Rectal smooth muscle tissue (tissue), 1 donor: ENCODE measurements around the gene LAPTM4A.
A peak's percentile ranks its signal among the peaks of the same experiment; 100 is the strongest.
"Not testable (repeated sequence)": the region's sequence is repeated elsewhere in the genome, so short reads cannot be mapped to it uniquely, and the experiment has no call there.

ENCODE experiments used
- H3K27ac ChIP-seq: one replicate; pipeline ENCODE4 v1.7.0; 2013; ENCODE audit warnings: low read depth, low read length, inconsistent platforms
- H3K27me3 ChIP-seq: one replicate; pipeline ENCODE4 v1.7.0; 2013; ENCODE audit warnings: low read length; ENCODE audit not compliant: control insufficient read depth, insufficient read depth
- H3K36me3 ChIP-seq: one replicate; pipeline ENCODE4 v1.7.0; 2013; ENCODE audit warnings: low read length; ENCODE audit not compliant: control insufficient read depth, insufficient read depth
- H3K4me1 ChIP-seq: one replicate; pipeline ENCODE4 v1.7.0; 2013; ENCODE audit warnings: low read length; ENCODE audit not compliant: control insufficient read depth, insufficient read depth
- H3K4me3 ChIP-seq: one replicate; pipeline ENCODE4 v1.7.0; 2013; ENCODE audit warnings: low read length
- H3K9ac ChIP-seq: one replicate; pipeline ENCODE4 v1.7.0; 2013; ENCODE audit warnings: low read length

The LAPTM4A gene

GRCh38 chr2:20057268-20057667, 5.8 kb upstream of the LAPTM4A start:
- peaks cover 9% of the 10 kb centered on the region for H3K4me1 ChIP-seq
- no peak overlapping the region for H3K4me3 ChIP-seq
- H3K27me3 ChIP-seq: no peaks in the 10 kb centered on the region
- H3K9ac ChIP-seq: no peak overlapping the region
- no peak overlapping the region for H3K27ac ChIP-seq
- H3K36me3 ChIP-seq: no peaks in the 10 kb centered on the region

GRCh38 chr2:20054931-20055330, 3.5 kb upstream of the LAPTM4A start:
- H3K27me3 ChIP-seq: no peaks in the 10 kb centered on the region
- H3K4me3 ChIP-seq: no peak overlapping the region
- peaks cover 5% of the 10 kb centered on the region for H3K4me1 ChIP-seq
- no peaks in the 10 kb centered on the region for H3K36me3 ChIP-seq
- no peak overlapping the region for H3K9ac ChIP-seq
- no peak overlapping the region for H3K27ac ChIP-seq

- Histone ChIP-seq H3K4me3 (no peak overlapping the region), H3K4me1 (peaks cover 7% of the 10 kb centered on the region), H3K27me3 (no peaks in the 10 kb centered on the region), H3K36me3 (no peaks in the 10 kb centered on the region), H3K27ac (no peak overlapping the region), H3K9ac (no peak overlapping the region)
Measured at GRCh38 chr2:20054119-20054518, 2.7 kb upstream of the LAPTM4A start.

GRCh38 chr2:20052861-20053281, 1.4 kb upstream of the LAPTM4A start:
- Histone ChIP-seq H3K4me1 (peaks cover 15% of the 10 kb centered on the region), H3K4me3 (peak overlapping the region; percentile 86), H3K27ac (peak overlapping the region; percentile 99), H3K36me3 (no peaks in the 10 kb centered on the region), H3K27me3 (no peaks in the 10 kb centered on the region), H3K9ac (no peak overlapping the region)

GRCh38 chr2:20052229-20052851, 912 bp upstream of the LAPTM4A start:
- Histone ChIP-seq H3K27ac (peak overlapping the region; percentile 99), H3K9ac (peak overlapping the region; percentile 79), H3K4me3 (peak overlapping the region; percentile 86), H3K4me1 (peaks cover 15% of the 10 kb centered on the region), H3K27me3 (no peaks in the 10 kb centered on the region), H3K36me3 (no peaks in the 10 kb centered on the region)

GRCh38 chr2:20050646-20051531, 539 bp downstream of the LAPTM4A start:
- Histone ChIP-seq H3K4me3 (peak overlapping the region; percentile 86), H3K9ac (peak overlapping the region; percentile 88), H3K27ac (peak overlapping the region; percentile 99), H3K4me1 (peaks cover 15% of the 10 kb centered on the region), H3K27me3 (no peaks in the 10 kb centered on the region), H3K36me3 (no peaks in the 10 kb centered on the region)

- peaks cover 15% of the 10 kb centered on the region for H3K4me1 ChIP-seq
- H3K27ac ChIP-seq: peak overlapping the region; percentile 99
- H3K27me3 ChIP-seq: no peaks in the 10 kb centered on the region
- peak overlapping the region; percentile 86 for H3K4me3 ChIP-seq
- H3K9ac ChIP-seq: peak overlapping the region; percentile 80
- H3K36me3 ChIP-seq: no peaks in the 10 kb centered on the region
Measured at GRCh38 chr2:20050104-20050645, 1.3 kb downstream of the LAPTM4A start.

- H3K36me3 ChIP-seq: no peaks in the 10 kb centered on the region
- peak overlapping the region; percentile 86 for H3K4me3 ChIP-seq
- H3K27ac ChIP-seq: peak overlapping the region; percentile 99
- no peaks in the 10 kb centered on the region for H3K27me3 ChIP-seq
- H3K4me1 ChIP-seq: peaks cover 15% of the 10 kb centered on the region
- H3K9ac ChIP-seq: no peak overlapping the region
Measured at GRCh38 chr2:20049637-20050036, 1.8 kb downstream of the LAPTM4A start.

GRCh38 chr2:20048488-20049448, 2.7 kb downstream of the LAPTM4A start:
- peaks cover 19% of the 10 kb centered on the region for H3K4me1 ChIP-seq
- peak overlapping the region; percentile 99 for H3K27ac ChIP-seq
- H3K9ac ChIP-seq: no peak overlapping the region

GRCh38 chr2:20045712-20046292, 5.6 kb downstream of the LAPTM4A start:
- H3K27ac ChIP-seq, H3K36me3 ChIP-seq, H3K27me3 ChIP-seq, H3K9ac ChIP-seq, H3K4me3 ChIP-seq: not testable (repeated sequence)
- peaks cover 22% of the 10 kb centered on the region for H3K4me1 ChIP-seq

More at GRCh38 chr2:20048488-20049448, 2.7 kb downstream of the LAPTM4A start:
- Histone ChIP-seq H3K4me3 (peak overlapping the region; percentile 86), H3K27me3 (no peaks in the 10 kb centered on the region), H3K36me3 (no peaks in the 10 kb centered on the region)

GRCh38 chr2:20044778-20045177, 6.7 kb downstream of the LAPTM4A start:
- Histone ChIP-seq H3K9ac (no peak overlapping the region), H3K27me3 (no peaks in the 10 kb centered on the region), H3K36me3 (peaks cover 8% of the 10 kb centered on the region), H3K4me3 (no peak overlapping the region), H3K4me1 (peaks cover 22% of the 10 kb centered on the region), H3K27ac (no peak overlapping the region)
